KMS-11 (cell line): Measurements from ENCODE around the gene FUZ.

ENCODE experiments used
- H2AFZ ChIP-seq: fragments of 200-600 bp; sonication (generic); 2 replicates; pipeline ENCODE4 v1.6.1; 2016; ENCODE audit warnings: antibody characterized with exemption, mixed run types, low read depth
- H3K27ac ChIP-seq: fragments of 200-600 bp; sonication (generic); 2 replicates; pipeline ENCODE4 v1.6.1; 2016; ENCODE audit warnings: mild to moderate bottlenecking, mixed run types
- H3K27me3 ChIP-seq: fragments of 200-600 bp; sonication (generic); 2 replicates; pipeline ENCODE4 v1.6.1; 2017; ENCODE audit warnings: mild to moderate bottlenecking, low read depth, mixed run types, moderate library complexity; ENCODE audit not compliant: insufficient read depth
- H3K36me3 ChIP-seq: fragments of 200-600 bp; sonication (generic); 2 replicates; pipeline ENCODE4 v1.6.1; 2017; ENCODE audit warnings: mild to moderate bottlenecking, mixed run types; ENCODE audit not compliant: insufficient read depth
- H3K4me1 ChIP-seq: fragments of 200-600 bp; sonication (generic); 2 replicates; pipeline ENCODE4 v1.6.1; 2016; ENCODE audit warnings: mild to moderate bottlenecking, low read depth, mixed run types; ENCODE audit not compliant: poor library complexity, severe bottlenecking
- H3K4me2 ChIP-seq: fragments of 200-600 bp; sonication (generic); 2 replicates; pipeline ENCODE4 v1.7.0; 2016; ENCODE audit warnings: mild to moderate bottlenecking, mixed run types
- H3K4me3 ChIP-seq: fragments of 200-600 bp; sonication (generic); IDR thresholded peaks from 2 replicates; pipeline ENCODE4 v1.6.1; 2017; ENCODE audit warnings: low read depth, low read length, mixed read lengths; ENCODE audit not compliant: insufficient read depth
- H3K79me2 ChIP-seq: fragments of 200-600 bp; sonication (generic); 2 replicates; pipeline ENCODE4 v1.6.1; 2016; ENCODE audit warnings: low read depth, mixed run types; ENCODE audit not compliant: insufficient read depth
- H3K9ac ChIP-seq: fragments of 200-600 bp; sonication (generic); 2 replicates; pipeline ENCODE4 v1.6.1; 2016; ENCODE audit warnings: mild to moderate bottlenecking, mixed run types
- H4K20me1 ChIP-seq: fragments of 200-600 bp; sonication (generic); 2 replicates; pipeline ENCODE4 v1.6.1; 2016; ENCODE audit warnings: mild to moderate bottlenecking, mixed run types; ENCODE audit not compliant: insufficient read depth
- CTCF ChIP-seq: fragments of 200-600 bp; sonication (generic); conservative IDR thresholded peaks from 2 replicates; pipeline ENCODE4 v1.6.1; 2017; ENCODE audit warnings: low read depth, mild to moderate bottlenecking, antibody characterized with exemption, low read length, moderate library complexity, mixed read lengths

The FUZ gene

GRCh38 chr19:49801401-49801888 is 11.6 kb downstream of the FUZ start:
- Histone ChIP-seq H3K36me3 (no peaks in the 10 kb centered on the region), H3K27ac (no peak overlapping the region), H4K20me1 (no peaks in the 10 kb centered on the region), H3K4me1 (no peaks in the 10 kb centered on the region), H3K4me2 (no peak overlapping the region), H3K79me2 (no peaks in the 10 kb centered on the region), H2AFZ (no peak overlapping the region), H3K4me3 (no peak overlapping the region), H3K9ac (no peak overlapping the region), H3K27me3 (no peaks in the 10 kb centered on the region)
- TF ChIP-seq CTCF, result no peak

GRCh38 chr19:49800771-49801170 is 12.3 kb downstream of the FUZ start:
- H2AFZ ChIP-seq, result no peak overlapping the region
- no peak overlapping the region for H3K4me2 ChIP-seq
- no peaks in the 10 kb centered on the region for H3K27me3 ChIP-seq
- H3K9ac ChIP-seq, result no peak overlapping the region
- H3K4me3 ChIP-seq, result no peak overlapping the region
- no peaks in the 10 kb centered on the region for H3K79me2 ChIP-seq
- H3K36me3 ChIP-seq, result no peaks in the 10 kb centered on the region
- no peak overlapping the region for H3K27ac ChIP-seq
- H3K4me1 ChIP-seq, result no peaks in the 10 kb centered on the region
- no peaks in the 10 kb centered on the region for H4K20me1 ChIP-seq
- no peak for TF ChIP-seq CTCF

- Histone ChIP-seq H3K9ac (no peak overlapping the region), H3K36me3 (no peaks in the 10 kb centered on the region), H3K79me2 (no peaks in the 10 kb centered on the region), H3K4me2 (no peak overlapping the region), H2AFZ (no peak overlapping the region), H3K4me1 (no peaks in the 10 kb centered on the region), H3K27me3 (no peaks in the 10 kb centered on the region), H3K4me3 (no peak overlapping the region), H4K20me1 (no peaks in the 10 kb centered on the region), H3K27ac (no peak overlapping the region)
- no peak for TF ChIP-seq CTCF
Observed at GRCh38 chr19:49799798-49800376, 13.2 kb downstream of the FUZ start.

GRCh38 chr19:49799271-49799797 is 13.8 kb downstream of the FUZ start:
- no peak for TF ChIP-seq CTCF

More at GRCh38 chr19:49799271-49799797, 13.8 kb downstream of the FUZ start:
- no peaks in the 10 kb centered on the region for H3K79me2 ChIP-seq
- no peaks in the 10 kb centered on the region for H3K27me3 ChIP-seq
- no peak overlapping the region for H3K9ac ChIP-seq
- H3K4me3 ChIP-seq, result no peak overlapping the region
- H3K4me2 ChIP-seq, result no peak overlapping the region
- H3K36me3 ChIP-seq, result no peaks in the 10 kb centered on the region
- H3K27ac ChIP-seq, result no peak overlapping the region
- no peak overlapping the region for H2AFZ ChIP-seq
- H3K4me1 ChIP-seq, result no peaks in the 10 kb centered on the region
- no peaks in the 10 kb centered on the region for H4K20me1 ChIP-seq
